ENCODE data around the gene CDH13.

DNA sequence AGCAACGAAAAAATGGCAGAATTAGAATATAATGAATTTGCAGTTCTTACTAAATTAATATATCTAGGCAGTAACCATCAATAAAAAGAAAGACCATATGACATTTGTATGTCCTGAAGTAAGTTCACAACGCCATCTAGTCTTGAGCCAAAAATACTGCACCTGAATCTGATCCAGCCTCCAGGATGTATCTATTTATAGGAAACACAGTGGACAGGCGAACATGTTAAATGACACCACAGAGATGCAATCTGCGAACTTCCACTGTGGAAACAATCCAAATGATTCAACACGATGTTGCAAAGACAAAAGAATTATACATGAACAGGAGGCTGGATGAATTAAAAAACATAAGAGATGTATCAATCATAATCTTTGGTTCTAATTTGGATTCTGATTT is 197.6 kb downstream of the CDH13 start:
- TF ChIP-seq POLR2AphosphoS5 (IDR thresholded peaks at IDR 0.05; ENCODE audit: low read depth, low read length) (no peak), FOXP2 (optimal IDR thresholded peaks at IDR 0.05; ENCODE audit: borderline replicate concordance, extremely low read depth, extremely low read length, insufficient read depth) (no peak)
- TF ChIP-seq, protein P1, sequence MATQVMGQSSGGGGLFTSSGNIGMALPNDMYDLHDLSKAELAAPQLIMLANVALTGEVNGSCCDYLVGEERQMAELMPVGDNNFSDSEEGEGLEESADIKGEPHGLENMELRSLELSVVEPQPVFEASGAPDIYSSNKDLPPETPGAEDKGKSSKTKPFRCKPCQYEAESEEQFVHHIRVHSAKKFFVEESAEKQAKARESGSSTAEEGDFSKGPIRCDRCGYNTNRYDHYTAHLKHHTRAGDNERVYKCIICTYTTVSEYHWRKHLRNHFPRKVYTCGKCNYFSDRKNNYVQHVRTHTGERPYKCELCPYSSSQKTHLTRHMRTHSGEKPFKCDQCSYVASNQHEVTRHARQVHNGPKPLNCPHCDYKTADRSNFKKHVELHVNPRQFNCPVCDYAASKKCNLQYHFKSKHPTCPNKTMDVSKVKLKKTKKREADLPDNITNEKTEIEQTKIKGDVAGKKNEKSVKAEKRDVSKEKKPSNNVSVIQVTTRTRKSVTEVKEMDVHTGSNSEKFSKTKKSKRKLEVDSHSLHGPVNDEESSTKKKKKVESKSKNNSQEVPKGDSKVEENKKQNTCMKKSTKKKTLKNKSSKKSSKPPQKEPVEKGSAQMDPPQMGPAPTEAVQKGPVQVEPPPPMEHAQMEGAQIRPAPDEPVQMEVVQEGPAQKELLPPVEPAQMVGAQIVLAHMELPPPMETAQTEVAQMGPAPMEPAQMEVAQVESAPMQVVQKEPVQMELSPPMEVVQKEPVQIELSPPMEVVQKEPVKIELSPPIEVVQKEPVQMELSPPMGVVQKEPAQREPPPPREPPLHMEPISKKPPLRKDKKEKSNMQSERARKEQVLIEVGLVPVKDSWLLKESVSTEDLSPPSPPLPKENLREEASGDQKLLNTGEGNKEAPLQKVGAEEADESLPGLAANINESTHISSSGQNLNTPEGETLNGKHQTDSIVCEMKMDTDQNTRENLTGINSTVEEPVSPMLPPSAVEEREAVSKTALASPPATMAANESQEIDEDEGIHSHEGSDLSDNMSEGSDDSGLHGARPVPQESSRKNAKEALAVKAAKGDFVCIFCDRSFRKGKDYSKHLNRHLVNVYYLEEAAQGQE (IDR thresholded peaks at IDR 0.05; ENCODE audit: insufficient read depth in 1 of 2, low read depth in 2 of 2, low read length in 2 of 2) = no peak
